ENCODE data around the gene HSPB6. TPM values are rescaled to one million over a fixed set of nuclear protein-coding genes. Genes with fewer than 3 reads are reported as not detected.

The HSPB6 gene
- total and polyA plus RNA-seq, 7 donors, result 303 to 1,308 (median 664) TPM

DNA sequence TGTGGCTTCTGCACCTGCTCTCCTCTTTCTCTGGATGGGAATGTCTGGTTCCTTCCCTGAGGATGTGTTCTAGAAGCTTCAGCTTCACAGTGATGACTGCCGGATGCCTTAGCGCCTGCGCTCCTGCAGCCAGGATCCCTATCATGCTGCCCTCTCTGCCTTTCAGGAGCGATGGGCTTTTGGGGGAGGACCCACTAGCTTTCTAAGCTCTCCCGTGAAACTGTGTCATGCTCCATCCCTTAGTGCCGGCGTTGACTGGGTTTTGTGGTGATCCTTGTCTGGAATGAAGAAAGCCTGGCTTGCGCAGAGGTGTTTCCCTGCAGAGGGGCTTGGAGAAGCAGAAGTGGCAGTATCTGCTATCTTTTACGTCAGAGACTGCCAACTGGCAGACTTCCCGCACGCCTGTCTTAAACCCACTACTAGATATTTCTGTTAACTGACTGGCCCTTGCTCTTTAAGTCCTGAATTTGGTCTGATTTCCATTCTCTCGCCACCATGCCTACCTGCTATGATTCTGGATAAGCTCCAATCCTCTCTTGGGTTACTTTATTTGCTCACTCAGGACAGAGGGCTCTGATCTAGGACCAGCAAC, 42.8 kb downstream of the HSPB6 start:
- H3K9me3 ChIP-seq, result no peaks in the 10 kb centered on the region
- no peak for ATAC-seq
- 76 to 82% (median 80%) methylated on average over 12 of the region's 12 CpGs for WGBS, 3 donors
- DNase-seq, result no peak
- H3K27me3 ChIP-seq (ENCODE audit: insufficient read depth in 3 of 3, low read length in 2 of 3), result no peaks in the 10 kb centered on the region
- H3K27ac ChIP-seq, result no peak overlapping the region
- H3K36me3 ChIP-seq (ENCODE audit: insufficient read depth in 1 of 2, low read depth in 1 of 2), result no peaks in the 10 kb centered on the region
- TF ChIP-seq, protein P1, sequence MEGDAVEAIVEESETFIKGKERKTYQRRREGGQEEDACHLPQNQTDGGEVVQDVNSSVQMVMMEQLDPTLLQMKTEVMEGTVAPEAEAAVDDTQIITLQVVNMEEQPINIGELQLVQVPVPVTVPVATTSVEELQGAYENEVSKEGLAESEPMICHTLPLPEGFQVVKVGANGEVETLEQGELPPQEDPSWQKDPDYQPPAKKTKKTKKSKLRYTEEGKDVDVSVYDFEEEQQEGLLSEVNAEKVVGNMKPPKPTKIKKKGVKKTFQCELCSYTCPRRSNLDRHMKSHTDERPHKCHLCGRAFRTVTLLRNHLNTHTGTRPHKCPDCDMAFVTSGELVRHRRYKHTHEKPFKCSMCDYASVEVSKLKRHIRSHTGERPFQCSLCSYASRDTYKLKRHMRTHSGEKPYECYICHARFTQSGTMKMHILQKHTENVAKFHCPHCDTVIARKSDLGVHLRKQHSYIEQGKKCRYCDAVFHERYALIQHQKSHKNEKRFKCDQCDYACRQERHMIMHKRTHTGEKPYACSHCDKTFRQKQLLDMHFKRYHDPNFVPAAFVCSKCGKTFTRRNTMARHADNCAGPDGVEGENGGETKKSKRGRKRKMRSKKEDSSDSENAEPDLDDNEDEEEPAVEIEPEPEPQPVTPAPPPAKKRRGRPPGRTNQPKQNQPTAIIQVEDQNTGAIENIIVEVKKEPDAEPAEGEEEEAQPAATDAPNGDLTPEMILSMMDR (IDR thresholded peaks at IDR 0.05), result no peak
- peaks cover 12% of the 10 kb centered on the region for H3K4me1 ChIP-seq
- H3K4me3 ChIP-seq, result no peak overlapping the region
- intact Hi-C loops (cut with DNase I), result no loop called here

DNA sequence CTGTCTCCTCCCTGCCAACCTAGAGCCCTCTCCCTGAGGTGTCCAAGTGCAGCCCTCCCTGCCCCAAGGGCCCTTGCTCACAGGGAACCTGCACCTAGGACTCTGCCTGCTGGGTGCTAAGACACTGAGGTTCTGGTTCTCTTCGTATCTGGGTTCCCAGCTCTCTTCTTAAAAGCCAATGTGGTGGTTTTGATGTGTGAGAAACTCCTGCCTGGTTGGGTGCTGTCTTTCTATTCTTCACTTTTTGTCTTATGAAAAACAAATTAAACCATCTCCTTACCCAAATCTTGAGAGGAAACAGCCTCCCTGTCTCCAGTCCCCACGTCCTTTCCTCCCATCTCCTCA, 43.4 kb downstream of the HSPB6 start:
- Histone ChIP-seq H3K4me3 (no peak overlapping the region), H3K4me1 (peaks cover 10% of the 10 kb centered on the region), H3K27ac (no peak overlapping the region), H3K27me3 (ENCODE audit: insufficient read depth in 3 of 3, low read length in 2 of 3) (no peaks in the 10 kb centered on the region), H3K36me3 (ENCODE audit: insufficient read depth in 1 of 2, low read depth in 1 of 2) (no peaks in the 10 kb centered on the region), H3K9me3 (no peaks in the 10 kb centered on the region)
- TF ChIP-seq, protein P1 (IDR thresholded peaks at IDR 0.05), result no peak
- DNase-seq, result no peak
- intact Hi-C loops (cut with DNase I), result no loop called here
- 69 to 78% (median 70%) methylated on average over 2 of the region's 2 CpGs for WGBS, 3 donors
- no peak for ATAC-seq

DNA sequence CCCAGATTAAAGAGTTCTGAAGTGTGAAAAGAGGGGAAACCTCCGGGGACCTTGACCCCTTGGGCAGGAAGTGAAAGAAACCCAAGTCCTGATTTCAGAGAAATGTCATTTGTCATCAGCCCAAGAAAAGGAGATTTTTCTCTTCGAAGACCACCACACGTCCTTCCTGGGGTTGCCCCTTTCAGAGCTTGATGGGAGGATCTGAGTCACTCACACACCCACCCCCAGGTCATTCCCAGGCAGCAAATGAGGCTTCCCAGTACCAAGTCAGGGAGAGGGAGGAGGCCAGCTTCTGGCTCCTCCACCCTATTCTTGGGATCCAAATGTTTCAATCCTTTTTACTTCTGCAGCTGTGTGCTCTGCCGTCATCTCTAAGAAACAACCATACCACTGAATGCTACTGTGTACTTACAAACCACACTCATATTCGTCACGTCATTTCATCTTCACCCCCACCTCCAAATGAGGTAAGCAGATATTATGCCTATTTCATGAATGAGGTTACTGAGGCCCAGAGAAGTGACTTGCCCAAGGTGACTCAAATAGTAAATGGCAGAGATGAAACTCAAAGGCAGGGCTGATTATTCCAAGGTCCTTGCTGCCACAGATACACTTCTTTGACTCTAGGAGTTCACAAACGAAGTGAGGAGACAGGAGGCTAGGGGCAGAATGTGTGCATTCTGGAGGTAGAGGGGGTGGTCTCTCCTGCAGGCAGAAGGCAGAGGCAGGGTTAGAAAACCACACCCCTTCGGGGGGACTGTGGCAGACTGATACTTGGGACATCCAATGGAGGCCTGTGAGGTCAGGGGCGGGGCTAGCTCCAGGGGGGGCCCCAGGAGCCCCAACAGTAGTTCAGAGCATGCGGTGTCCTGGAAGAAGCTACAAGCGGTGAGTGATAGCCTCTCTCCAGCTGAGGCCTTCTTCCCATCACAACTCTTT, 44.0 kb downstream of the HSPB6 start:
- TF ChIP-seq, protein P1 (IDR thresholded peaks at IDR 0.05), result no peak
- no peak overlapping the region for H3K4me3 ChIP-seq
- H3K4me1 ChIP-seq, result peaks cover 10% of the 10 kb centered on the region
- H3K9me3 ChIP-seq, result no peaks in the 10 kb centered on the region
- 70 to 81% (median 72%) methylated on average over 11 of the region's 11 CpGs for WGBS, 3 donors
- no peaks in the 10 kb centered on the region for H3K27me3 ChIP-seq (ENCODE audit: insufficient read depth in 3 of 3, low read length in 2 of 3)
- ATAC-seq (no peak), DNase-seq (no peak)
- H3K27ac ChIP-seq, result no peak overlapping the region
- no peaks in the 10 kb centered on the region for H3K36me3 ChIP-seq (ENCODE audit: insufficient read depth in 1 of 2, low read depth in 1 of 2)
- intact Hi-C loops (cut with DNase I), result no loop called here

DNA sequence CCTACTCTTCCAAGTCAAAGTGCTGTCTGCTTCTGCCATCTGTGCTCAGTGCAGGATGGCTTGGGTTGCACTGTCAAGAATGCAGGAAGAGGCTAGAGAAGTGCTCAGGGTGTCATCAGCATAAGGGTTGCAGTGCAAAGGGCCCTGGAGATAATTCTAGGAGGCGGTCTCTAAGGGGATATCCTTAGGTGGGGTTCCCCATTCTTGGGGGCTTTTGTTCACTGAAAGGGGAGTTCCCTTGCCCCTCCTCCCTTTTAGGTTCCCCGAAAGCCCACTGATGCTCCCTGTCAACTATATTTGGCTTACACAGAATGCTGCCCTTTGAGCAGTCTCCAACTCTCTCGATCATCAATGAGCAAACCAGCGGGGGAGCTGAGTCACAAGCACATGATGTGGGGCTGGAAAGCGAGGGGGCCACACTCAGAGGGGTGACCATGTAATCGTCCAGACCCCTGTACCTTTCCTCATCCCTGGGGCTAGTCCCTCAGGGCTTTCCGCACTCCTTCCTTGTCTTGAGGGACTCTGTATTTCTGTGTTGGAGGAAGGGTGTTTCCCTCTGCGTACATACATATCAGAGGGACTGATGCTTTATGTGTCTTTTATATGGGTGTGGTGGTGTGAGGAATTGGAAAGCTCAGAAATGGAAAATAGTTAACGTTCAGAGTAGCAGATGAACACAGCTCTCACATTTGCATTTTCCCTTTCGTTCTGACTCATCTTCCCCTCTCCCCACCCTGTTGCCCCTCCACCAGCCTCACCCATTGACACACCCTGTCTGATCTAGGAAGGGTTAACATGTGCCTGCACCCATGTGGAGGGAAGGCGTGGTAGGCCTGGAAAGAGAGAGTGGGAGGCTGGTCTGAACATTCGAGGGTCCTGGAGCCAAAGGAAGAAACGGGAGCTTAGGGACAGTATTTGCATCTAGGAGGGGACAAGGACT, 45.8 kb downstream of the HSPB6 start:
- Histone ChIP-seq H3K9me3 (no peaks in the 10 kb centered on the region), H3K4me1 (peaks cover 9% of the 10 kb centered on the region), H3K4me3 (no peak overlapping the region), H3K36me3 (ENCODE audit: insufficient read depth in 1 of 2, low read depth in 1 of 2) (no peaks in the 10 kb centered on the region), H3K27me3 (ENCODE audit: insufficient read depth in 3 of 3, low read length in 2 of 3) (no peaks in the 10 kb centered on the region), H3K27ac (no peak overlapping the region)
- TF ChIP-seq, protein P1 (IDR thresholded peaks at IDR 0.05), result no peak
- intact Hi-C loops (cut with DNase I), result no loop called here
- ATAC-seq (no peak), DNase-seq (no peak)
- 55 to 64% (median 57%) methylated on average over 13 of the region's 13 CpGs for WGBS, 3 donors

Measured in psoas muscle (tissue), 8 donors.